ENCODE data around the gene ASS1.

GRCh38 chr9:130521715-130522114 lies 77.0 kb downstream of the ASS1 start:
- TF ChIP-seq CTCF (conservative IDR thresholded peaks at IDR 0.05; ENCODE audit: low read depth, low read length) (no peak), EZH2 (IDR thresholded peaks at IDR 0.05; ENCODE audit: borderline replicate concordance, low read depth, low read length, poor library complexity, severe bottlenecking) (no peak)
